ENCODE data around the gene NAMPT. TPM values are rescaled to one million over a fixed set of nuclear protein-coding genes. Genes with fewer than 3 reads are reported as not detected.

The NAMPT gene
- total RNA-seq, 3 donors from 2014 or later (not counting 1 experiment from before 2014, with no cell fraction given) = 194 to 414 (median 270) TPM

- Mint-ChIP-seq H3K36me3 (peaks cover 11% of the 10 kb centered on the region), H3K4me3 (no peak overlapping the region), H3K27me3 (ENCODE audit: low read depth in 2 of 2) (no peaks in the 10 kb centered on the region), H3K9me3 (no peaks in the 10 kb centered on the region), H3K27ac (no peak overlapping the region), H3K4me1 (peaks cover 7 to 9% of the 10 kb centered on the region in 2 donors)
- Histone ChIP-seq H3K4me1 (ENCODE audit: control insufficient read depth, insufficient read depth, low read length) (no peaks in the 10 kb centered on the region), H3K27ac (ENCODE audit: low read length) (no peak overlapping the region), H3K27me3 (ENCODE audit: control insufficient read depth, insufficient read depth, low read length) (no peaks in the 10 kb centered on the region), H3K4me3 (ENCODE audit: low read length) (no peak overlapping the region), H3K36me3 (ENCODE audit: control insufficient read depth, insufficient read depth, low read length) (peaks cover 25% of the 10 kb centered on the region), H3K9me3 (ENCODE audit: control insufficient read depth, insufficient read depth, low read length) (no peaks in the 10 kb centered on the region)
- intact Hi-C loops (cut with micrococcal nuclease) = no loop called here
- no peak for ATAC-seq
- WGBS (ENCODE audit: insufficient coverage) = 88% methylated on average over 1 of the region's 2 CpGs
- TF ChIP-seq CTCF (IDR thresholded peaks at IDR 0.05) = no peak
- DNase-seq = no peak
Measured at GRCh38 chr7:106256144-106256543, 28.6 kb downstream of the NAMPT start.

- no peak for TF ChIP-seq CTCF (IDR thresholded peaks at IDR 0.05)
- Mint-ChIP-seq H3K4me1 (peaks cover 3% of the 10 kb centered on the region in 2 donors), H3K4me3 (no peak overlapping the region), H3K36me3 (peaks cover 11% of the 10 kb centered on the region), H3K27me3 (ENCODE audit: low read depth in 2 of 2) (no peaks in the 10 kb centered on the region), H3K27ac (no peak overlapping the region), H3K9me3 (no peaks in the 10 kb centered on the region)
- WGBS (ENCODE audit: insufficient coverage) = 83% methylated on average over 1 of the region's 1 CpG
- no peak for ATAC-seq
- no peak overlapping the region for H3K27ac ChIP-seq (ENCODE audit: low read length)
- DNase-seq = no peak
- no peaks in the 10 kb centered on the region for H3K9me3 ChIP-seq (ENCODE audit: control insufficient read depth, insufficient read depth, low read length)
- intact Hi-C loops (cut with micrococcal nuclease) = no loop called here
- H3K36me3 ChIP-seq (ENCODE audit: control insufficient read depth, insufficient read depth, low read length) = peaks cover 27% of the 10 kb centered on the region
- no peak overlapping the region for H3K4me3 ChIP-seq (ENCODE audit: low read length)
- no peaks in the 10 kb centered on the region for H3K27me3 ChIP-seq (ENCODE audit: control insufficient read depth, insufficient read depth, low read length)
- H3K4me1 ChIP-seq (ENCODE audit: control insufficient read depth, insufficient read depth, low read length) = no peaks in the 10 kb centered on the region
Measured at GRCh38 chr7:106255246-106255645, 29.5 kb downstream of the NAMPT start.

- DNase-seq (no peak), ATAC-seq (no peak)
- H3K27me3 ChIP-seq (ENCODE audit: control insufficient read depth, insufficient read depth, low read length) = no peaks in the 10 kb centered on the region
- no peak overlapping the region for H3K27ac Mint-ChIP-seq
- no CpG with 5 or more reads among the region's 4 CpGs for WGBS (ENCODE audit: insufficient coverage)
- no peaks in the 10 kb centered on the region for H3K9me3 ChIP-seq (ENCODE audit: control insufficient read depth, insufficient read depth, low read length)
- TF ChIP-seq CTCF (IDR thresholded peaks at IDR 0.05) = no peak
- peaks cover 27% of the 10 kb centered on the region for H3K36me3 ChIP-seq (ENCODE audit: control insufficient read depth, insufficient read depth, low read length)
- no peaks in the 10 kb centered on the region for H3K27me3 Mint-ChIP-seq (ENCODE audit: low read depth in 2 of 2)
- no peak overlapping the region for H3K27ac ChIP-seq (ENCODE audit: low read length)
- H3K4me3 ChIP-seq (ENCODE audit: low read length) = no peak overlapping the region
- H3K4me1 ChIP-seq (ENCODE audit: control insufficient read depth, insufficient read depth, low read length) = no peaks in the 10 kb centered on the region
- peaks cover 11% of the 10 kb centered on the region for H3K36me3 Mint-ChIP-seq
- no peaks in the 10 kb centered on the region for H3K9me3 Mint-ChIP-seq
- no peaks in the 10 kb centered on the region for H3K4me1 Mint-ChIP-seq
- intact Hi-C loops (cut with micrococcal nuclease) = no loop called here
- no peak overlapping the region for H3K4me3 Mint-ChIP-seq
Measured at GRCh38 chr7:106254525-106255116, 30.2 kb downstream of the NAMPT start.

- Histone ChIP-seq H3K9me3 (ENCODE audit: control insufficient read depth, insufficient read depth, low read length) (no peaks in the 10 kb centered on the region), H3K36me3 (ENCODE audit: control insufficient read depth, insufficient read depth, low read length) (peaks cover 24% of the 10 kb centered on the region), H3K4me3 (ENCODE audit: low read length) (no peak overlapping the region), H3K4me1 (ENCODE audit: control insufficient read depth, insufficient read depth, low read length) (no peaks in the 10 kb centered on the region), H3K27ac (ENCODE audit: low read length) (no peak overlapping the region), H3K27me3 (ENCODE audit: control insufficient read depth, insufficient read depth, low read length) (no peaks in the 10 kb centered on the region)
- H3K27ac Mint-ChIP-seq = no peak overlapping the region
- H3K4me3 Mint-ChIP-seq = no peak overlapping the region
- DNase-seq (no peak), ATAC-seq (no peak)
- TF ChIP-seq CTCF (IDR thresholded peaks at IDR 0.05) = no peak
- H3K4me1 Mint-ChIP-seq = no peaks in the 10 kb centered on the region
- no CpG with 5 or more reads among the region's 3 CpGs for WGBS (ENCODE audit: insufficient coverage)
- H3K9me3 Mint-ChIP-seq = peaks cover 0 to 2% of the 10 kb centered on the region in 2 donors
- intact Hi-C loops (cut with micrococcal nuclease) = no loop called here
- H3K36me3 Mint-ChIP-seq = peaks cover 18% of the 10 kb centered on the region
- no peaks in the 10 kb centered on the region for H3K27me3 Mint-ChIP-seq (ENCODE audit: low read depth in 2 of 2)
Measured at GRCh38 chr7:106252568-106252967, 32.2 kb downstream of the NAMPT start.

Measured in natural killer cell (primary cell).